ENCODE measurements around the gene FANCC. TPM values are rescaled to one million over a fixed set of nuclear protein-coding genes. Genes with fewer than 3 reads are reported as not detected.

FANCC gene
- total and polyA plus RNA-seq, 2 of the 13 experiments (the other 11 are each of a cell fraction or from before 2014, with no cell fraction given): 7.4 to 8.6 TPM

DNA sequence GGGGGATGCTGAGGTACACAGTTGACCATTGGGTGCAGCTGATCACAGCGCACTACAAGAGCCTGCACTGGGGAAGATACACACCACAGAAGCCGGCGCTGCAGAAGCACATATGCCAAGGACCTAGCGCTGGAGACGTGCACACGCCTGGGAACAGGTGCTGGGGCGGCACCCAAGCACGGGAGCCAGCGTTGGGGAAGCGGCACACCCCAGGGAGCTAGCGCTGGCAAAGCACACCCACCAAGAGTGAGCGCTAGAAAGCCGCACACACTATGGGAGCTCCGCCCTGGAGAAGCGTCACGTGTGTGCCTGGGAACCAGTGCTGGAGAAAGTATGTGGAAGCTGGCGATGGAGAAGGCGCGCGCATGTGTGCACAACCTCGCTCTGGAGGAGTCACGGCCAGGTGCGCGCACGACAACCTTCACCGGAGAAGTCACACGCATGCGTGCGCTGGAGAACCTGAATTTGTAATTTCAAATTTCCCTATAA lies 4.5 kb downstream of the FANCC start (continued):
- TF ChIP-seq, protein P1, sequence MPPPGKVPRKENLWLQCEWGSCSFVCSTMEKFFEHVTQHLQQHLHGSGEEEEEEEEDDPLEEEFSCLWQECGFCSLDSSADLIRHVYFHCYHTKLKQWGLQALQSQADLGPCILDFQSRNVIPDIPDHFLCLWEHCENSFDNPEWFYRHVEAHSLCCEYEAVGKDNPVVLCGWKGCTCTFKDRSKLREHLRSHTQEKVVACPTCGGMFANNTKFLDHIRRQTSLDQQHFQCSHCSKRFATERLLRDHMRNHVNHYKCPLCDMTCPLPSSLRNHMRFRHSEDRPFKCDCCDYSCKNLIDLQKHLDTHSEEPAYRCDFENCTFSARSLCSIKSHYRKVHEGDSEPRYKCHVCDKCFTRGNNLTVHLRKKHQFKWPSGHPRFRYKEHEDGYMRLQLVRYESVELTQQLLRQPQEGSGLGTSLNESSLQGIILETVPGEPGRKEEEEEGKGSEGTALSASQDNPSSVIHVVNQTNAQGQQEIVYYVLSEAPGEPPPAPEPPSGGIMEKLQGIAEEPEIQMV (CRISPR knock-in tag; IDR thresholded peaks at IDR 0.05; ENCODE audit: low read depth): no peak
- TF ChIP-seq NFIB (CRISPR knock-in tag; IDR thresholded peaks at IDR 0.05; ENCODE audit: borderline replicate concordance) (no peak), TEAD3 (CRISPR knock-in tag; optimal IDR thresholded peaks at IDR 0.05; ENCODE audit: borderline replicate concordance) (peak; percentile 28), SNAI1 (CRISPR knock-in tag; IDR thresholded peaks at IDR 0.05; ENCODE audit: borderline replicate concordance) (no peak), NFRKB (IDR thresholded peaks at IDR 0.05) (no peak), MEF2D (CRISPR knock-in tag; IDR thresholded peaks at IDR 0.05) (no peak), ELF3 (CRISPR knock-in tag; IDR thresholded peaks at IDR 0.05) (no peak), ZNF431 (CRISPR knock-in tag; IDR thresholded peaks at IDR 0.05; ENCODE audit: borderline replicate concordance, low read depth) (no peak), MTA1 (CRISPR knock-in tag; IDR thresholded peaks at IDR 0.05; ENCODE audit: borderline replicate concordance) (peak; percentile 22; the same call in 1 of the 2 replicates), ZNF878 (CRISPR knock-in tag; IDR thresholded peaks at IDR 0.05) (no peak), RBM22 (optimal IDR thresholded peaks at IDR 0.05; ENCODE audit: low read length) (no peak), SOX13 (IDR thresholded peaks at IDR 0.05) (no peak), SOX13 (CRISPR knock-in tag; conservative IDR thresholded peaks at IDR 0.05 in 1 of 2, IDR thresholded peaks at IDR 0.05 in 1 of 2) (no peak), NONO (IDR thresholded peaks at IDR 0.05) (no peak), NONO (CRISPR knock-in tag; conservative IDR thresholded peaks at IDR 0.05) (no peak), ZNF674 (CRISPR knock-in tag; IDR thresholded peaks at IDR 0.05; ENCODE audit: low read depth) (no peak), ZNF263 (CRISPR knock-in tag; IDR thresholded peaks at IDR 0.05) (0 out of 2 replicates have a peak, but pooled peaks have one; percentile 24)
- TF ChIP-seq, protein P2, sequence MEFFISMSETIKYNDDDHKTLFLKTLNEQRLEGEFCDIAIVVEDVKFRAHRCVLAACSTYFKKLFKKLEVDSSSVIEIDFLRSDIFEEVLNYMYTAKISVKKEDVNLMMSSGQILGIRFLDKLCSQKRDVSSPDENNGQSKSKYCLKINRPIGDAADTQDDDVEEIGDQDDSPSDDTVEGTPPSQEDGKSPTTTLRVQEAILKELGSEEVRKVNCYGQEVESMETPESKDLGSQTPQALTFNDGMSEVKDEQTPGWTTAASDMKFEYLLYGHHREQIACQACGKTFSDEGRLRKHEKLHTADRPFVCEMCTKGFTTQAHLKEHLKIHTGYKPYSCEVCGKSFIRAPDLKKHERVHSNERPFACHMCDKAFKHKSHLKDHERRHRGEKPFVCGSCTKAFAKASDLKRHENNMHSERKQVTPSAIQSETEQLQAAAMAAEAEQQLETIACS (CRISPR knock-in tag; IDR thresholded peaks at IDR 0.05): peak; percentile 88
- TF ChIP-seq, protein P3, sequence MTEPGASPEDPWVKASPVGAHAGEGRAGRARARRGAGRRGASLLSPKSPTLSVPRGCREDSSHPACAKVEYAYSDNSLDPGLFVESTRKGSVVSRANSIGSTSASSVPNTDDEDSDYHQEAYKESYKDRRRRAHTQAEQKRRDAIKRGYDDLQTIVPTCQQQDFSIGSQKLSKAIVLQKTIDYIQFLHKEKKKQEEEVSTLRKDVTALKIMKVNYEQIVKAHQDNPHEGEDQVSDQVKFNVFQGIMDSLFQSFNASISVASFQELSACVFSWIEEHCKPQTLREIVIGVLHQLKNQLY (CRISPR knock-in tag; IDR thresholded peaks at IDR 0.05): no peak
- TF ChIP-seq, protein P4, sequence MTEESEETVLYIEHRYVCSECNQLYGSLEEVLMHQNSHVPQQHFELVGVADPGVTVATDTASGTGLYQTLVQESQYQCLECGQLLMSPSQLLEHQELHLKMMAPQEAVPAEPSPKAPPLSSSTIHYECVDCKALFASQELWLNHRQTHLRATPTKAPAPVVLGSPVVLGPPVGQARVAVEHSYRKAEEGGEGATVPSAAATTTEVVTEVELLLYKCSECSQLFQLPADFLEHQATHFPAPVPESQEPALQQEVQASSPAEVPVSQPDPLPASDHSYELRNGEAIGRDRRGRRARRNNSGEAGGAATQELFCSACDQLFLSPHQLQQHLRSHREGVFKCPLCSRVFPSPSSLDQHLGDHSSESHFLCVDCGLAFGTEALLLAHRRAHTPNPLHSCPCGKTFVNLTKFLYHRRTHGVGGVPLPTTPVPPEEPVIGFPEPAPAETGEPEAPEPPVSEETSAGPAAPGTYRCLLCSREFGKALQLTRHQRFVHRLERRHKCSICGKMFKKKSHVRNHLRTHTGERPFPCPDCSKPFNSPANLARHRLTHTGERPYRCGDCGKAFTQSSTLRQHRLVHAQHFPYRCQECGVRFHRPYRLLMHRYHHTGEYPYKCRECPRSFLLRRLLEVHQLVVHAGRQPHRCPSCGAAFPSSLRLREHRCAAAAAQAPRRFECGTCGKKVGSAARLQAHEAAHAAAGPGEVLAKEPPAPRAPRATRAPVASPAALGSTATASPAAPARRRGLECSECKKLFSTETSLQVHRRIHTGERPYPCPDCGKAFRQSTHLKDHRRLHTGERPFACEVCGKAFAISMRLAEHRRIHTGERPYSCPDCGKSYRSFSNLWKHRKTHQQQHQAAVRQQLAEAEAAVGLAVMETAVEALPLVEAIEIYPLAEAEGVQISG (CRISPR knock-in tag; IDR thresholded peaks at IDR 0.05): peak; percentile 43; the same call in 1 of the 2 replicates
- TF ChIP-seq, protein P5, sequence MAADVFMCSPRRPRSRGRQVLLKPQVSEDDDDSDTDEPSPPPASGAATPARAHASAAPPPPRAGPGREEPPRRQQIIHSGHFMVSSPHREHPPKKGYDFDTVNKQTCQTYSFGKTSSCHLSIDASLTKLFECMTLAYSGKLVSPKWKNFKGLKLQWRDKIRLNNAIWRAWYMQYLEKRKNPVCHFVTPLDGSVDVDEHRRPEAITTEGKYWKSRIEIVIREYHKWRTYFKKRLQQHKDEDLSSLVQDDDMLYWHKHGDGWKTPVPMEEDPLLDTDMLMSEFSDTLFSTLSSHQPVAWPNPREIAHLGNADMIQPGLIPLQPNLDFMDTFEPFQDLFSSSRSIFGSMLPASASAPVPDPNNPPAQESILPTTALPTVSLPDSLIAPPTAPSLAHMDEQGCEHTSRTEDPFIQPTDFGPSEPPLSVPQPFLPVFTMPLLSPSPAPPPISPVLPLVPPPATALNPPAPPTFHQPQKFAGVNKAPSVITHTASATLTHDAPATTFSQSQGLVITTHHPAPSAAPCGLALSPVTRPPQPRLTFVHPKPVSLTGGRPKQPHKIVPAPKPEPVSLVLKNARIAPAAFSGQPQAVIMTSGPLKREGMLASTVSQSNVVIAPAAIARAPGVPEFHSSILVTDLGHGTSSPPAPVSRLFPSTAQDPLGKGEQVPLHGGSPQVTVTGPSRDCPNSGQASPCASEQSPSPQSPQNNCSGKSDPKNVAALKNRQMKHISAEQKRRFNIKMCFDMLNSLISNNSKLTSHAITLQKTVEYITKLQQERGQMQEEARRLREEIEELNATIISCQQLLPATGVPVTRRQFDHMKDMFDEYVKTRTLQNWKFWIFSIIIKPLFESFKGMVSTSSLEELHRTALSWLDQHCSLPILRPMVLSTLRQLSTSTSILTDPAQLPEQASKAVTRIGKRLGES (CRISPR knock-in tag; IDR thresholded peaks at IDR 0.05; ENCODE audit: borderline replicate concordance): no peak
